HepG2 (cell line): ENCODE data around the gene ZNF189. TPM values are rescaled to one million over a fixed set of nuclear protein-coding genes. Genes with fewer than 3 reads are reported as not detected.

Source experiments
- AGO1 ChIP-seq: fragments of 200-400 bp; formaldehyde crosslinking; IDR thresholded peaks from 2 replicates; pipeline ENCODE4 v1.6.1; 2017; ENCODE audit warnings: mild to moderate bottlenecking, low read depth, low read length, moderate library complexity; ENCODE audit not compliant: poor library complexity, severe bottlenecking
- AHDC1 ChIP-seq: sonication (generic); formaldehyde crosslinking; IDR thresholded peaks from 2 replicates; pipeline ENCODE4 v1.5.1; 2020; ENCODE audit warnings: mild to moderate bottlenecking, missing genetic modification reagents, borderline replicate concordance
- ARID5B ChIP-seq: IDR thresholded peaks from 2 replicates; pipeline ENCODE4 v1.4.0; 2020; ENCODE audit warnings: mild to moderate bottlenecking, missing genetic modification reagents
- ATM ChIP-seq: fragments of 450-650 bp; IDR thresholded peaks from 2 replicates; pipeline ENCODE4 v1.7.1; 2017; ENCODE audit warnings: mild to moderate bottlenecking, borderline replicate concordance
- CREB1 ChIP-seq, 2 experiments: fragments of 450-650 bp in 1 of 2; IDR thresholded peaks; 2 replicates each; pipeline ENCODE4 v1.6.1; 2016 to 2017; ENCODE audit warnings: control low read depth in 1 of 2, mild to moderate bottlenecking in 1 of 2, missing compliant biosample characterization in 1 of 2, missing genetic modification characterization in 1 of 2
- E2F1 ChIP-seq: sonication (generic); formaldehyde crosslinking; IDR thresholded peaks from 2 replicates; pipeline ENCODE4 v1.5.0; 2020; ENCODE audit warnings: missing genetic modification reagents
- EP300 ChIP-seq, 3 experiments: sonication (generic) in 1 of 3; formaldehyde crosslinking in 1 of 3; IDR thresholded peaks; 2 replicates each; pipeline versions ENCODE4 v1.5.1 to v1.6.1; 2011 to 2020; ENCODE audit warnings: low read depth in 2 of 3, low read length in 2 of 3, borderline replicate concordance in 1 of 3, improper control_type of control experiment in 1 of 3, mild to moderate bottlenecking in 1 of 3, missing genetic modification reagents in 1 of 3, moderate library complexity in 1 of 3
- FOXP4 ChIP-seq: sonication (generic); formaldehyde crosslinking; IDR thresholded peaks from 2 replicates; pipeline ENCODE4 v1.4.0; 2020; ENCODE audit warnings: missing genetic modification reagents
- LCORL ChIP-seq, 2 experiments: fragments of 450-650 bp in 1 of 2; sonication (generic) in 1 of 2; formaldehyde crosslinking in 1 of 2; IDR thresholded peaks; 2 replicates each; pipeline versions ENCODE4 v1.5.0 to v1.6.1; 2017 to 2020; ENCODE audit warnings: antibody characterized with exemption in 1 of 2, missing genetic modification reagents in 1 of 2
- YEATS2 ChIP-seq: sonication (generic); formaldehyde crosslinking; IDR thresholded peaks from 2 replicates; pipeline ENCODE4 v1.4.0; 2020; ENCODE audit warnings: missing genetic modification reagents, borderline replicate concordance
- YY1 ChIP-seq: IDR thresholded peaks from 2 replicates; pipeline ENCODE4 v1.6.1; 2011; ENCODE audit warnings: low read length, low read depth, moderate library complexity, mild to moderate bottlenecking; ENCODE audit not compliant: insufficient read depth, insufficient replicate concordance
- ZKSCAN1 ChIP-seq: fragments of 150-350 bp; IDR thresholded peaks from 2 replicates; pipeline ENCODE4 v1.6.1; 2014; ENCODE audit warnings: low read length
- ZKSCAN8 ChIP-seq: IDR thresholded peaks from 2 replicates; pipeline ENCODE4 v1.6.1; 2016; ENCODE audit warnings: borderline replicate concordance, missing genetic modification reagents, missing compliant biosample characterization
- polyA plus RNA-seq, 8 experiments: library from polyadenylated mRNA; depleted of rRNA in 3 of 8; stranded (reverse) in 7 of 8; unstranded in 1 of 8; fragments of >200 nt; fragmentation: Illumina TruSeq in 4 of 8; extraction: Trizol in 4 of 8; gene quantifications; 2 replicates each; pipeline versions ENCODE4 v1.2.1 to v1.2.3, GENCODE V29; 2011 to 2016; ENCODE audit warnings: low read depth in 4 of 8, missing spikeins in 1 of 8, mixed read lengths in 1 of 8; ENCODE audit not compliant: insufficient read depth in 1 of 8
- total RNA-seq, 5 experiments: library from RNA; depleted of rRNA; stranded (reverse); fragments of >200 nt; fragmentation: Illumina TruSeq; extraction: Trizol; gene quantifications; 2 replicates each; pipeline ENCODE4 v1.2.3, GENCODE V29; 2016; ENCODE audit warnings: low read depth in 1 of 5

ZNF189 gene
- total and polyA plus RNA-seq, 2 of the 13 experiments (the other 11 are each of a cell fraction or from before 2014, with no cell fraction given), result 8.4 to 50.0 TPM

- no peak for TF ChIP-seq ZKSCAN8
- no peak for TF ChIP-seq E2F1
- TF ChIP-seq AGO1, result no peak
- TF ChIP-seq ZKSCAN1, result 0 out of 2 replicates have a peak, but pooled peaks have one; percentile 6
- no peak for TF ChIP-seq LCORL (IDR thresholded peaks at IDR 0.05)
- no peak for TF ChIP-seq LCORL (CRISPR knock-in tag; IDR thresholded peaks at IDR 0.05)
- TF ChIP-seq FOXP4, result peak; percentile 90
- TF ChIP-seq EP300 (IDR thresholded peaks at IDR 0.05; ENCODE audit: low read depth in 2 of 2, low read length in 2 of 2), result peak in 1 of 2 experiments; percentile 58; a peak in 1 of 4 replicates
- no peak for TF ChIP-seq EP300 (CRISPR knock-in tag; IDR thresholded peaks at IDR 0.05; ENCODE audit: borderline replicate concordance)
- no peak for TF ChIP-seq YY1
- peak; percentile 74; the same call in 1 of the 2 replicates for TF ChIP-seq AHDC1
- TF ChIP-seq ATM, result no peak
- TF ChIP-seq CREB1 (IDR thresholded peaks at IDR 0.05), result no peak
- peak; percentile 42 for TF ChIP-seq CREB1 (CRISPR knock-in tag; IDR thresholded peaks at IDR 0.05)
- peak; percentile 33; the same call in 1 of the 2 replicates for TF ChIP-seq YEATS2 (CRISPR knock-in tag)
- TF ChIP-seq ARID5B (CRISPR knock-in tag), result peak; percentile 74
Observed at GRCh38 chr9:101387871-101388506, 10.7 kb upstream of the ZNF189 start (continued).
